NCI-H446 treated with DMSO at 0.1 percent for 48 hours (cell line): ENCODE data around the gene KRT78.

Experiments used
- DNase-seq: peaks from one replicate; lab custom pipeline; 2025; lab: John Stamatoyannopoulos, UW

The KRT78 gene

DNA sequence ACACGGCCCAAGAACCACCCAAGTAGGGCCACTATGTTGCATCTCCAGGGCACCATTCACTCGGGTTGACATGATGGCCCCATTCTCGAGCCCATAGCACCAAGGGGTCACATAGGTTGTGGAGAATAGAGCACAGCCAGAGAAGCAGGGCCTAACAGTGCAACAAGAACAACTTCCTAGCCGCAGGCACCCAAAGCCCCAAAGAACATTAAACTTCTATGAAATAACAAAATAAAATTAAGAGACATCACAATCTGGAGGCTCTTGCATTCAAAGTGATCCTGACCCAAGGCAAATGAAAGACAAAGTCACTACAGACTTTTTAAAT, 36.8 kb downstream of the KRT78 start:
- DNase-seq, result no peak

DNA sequence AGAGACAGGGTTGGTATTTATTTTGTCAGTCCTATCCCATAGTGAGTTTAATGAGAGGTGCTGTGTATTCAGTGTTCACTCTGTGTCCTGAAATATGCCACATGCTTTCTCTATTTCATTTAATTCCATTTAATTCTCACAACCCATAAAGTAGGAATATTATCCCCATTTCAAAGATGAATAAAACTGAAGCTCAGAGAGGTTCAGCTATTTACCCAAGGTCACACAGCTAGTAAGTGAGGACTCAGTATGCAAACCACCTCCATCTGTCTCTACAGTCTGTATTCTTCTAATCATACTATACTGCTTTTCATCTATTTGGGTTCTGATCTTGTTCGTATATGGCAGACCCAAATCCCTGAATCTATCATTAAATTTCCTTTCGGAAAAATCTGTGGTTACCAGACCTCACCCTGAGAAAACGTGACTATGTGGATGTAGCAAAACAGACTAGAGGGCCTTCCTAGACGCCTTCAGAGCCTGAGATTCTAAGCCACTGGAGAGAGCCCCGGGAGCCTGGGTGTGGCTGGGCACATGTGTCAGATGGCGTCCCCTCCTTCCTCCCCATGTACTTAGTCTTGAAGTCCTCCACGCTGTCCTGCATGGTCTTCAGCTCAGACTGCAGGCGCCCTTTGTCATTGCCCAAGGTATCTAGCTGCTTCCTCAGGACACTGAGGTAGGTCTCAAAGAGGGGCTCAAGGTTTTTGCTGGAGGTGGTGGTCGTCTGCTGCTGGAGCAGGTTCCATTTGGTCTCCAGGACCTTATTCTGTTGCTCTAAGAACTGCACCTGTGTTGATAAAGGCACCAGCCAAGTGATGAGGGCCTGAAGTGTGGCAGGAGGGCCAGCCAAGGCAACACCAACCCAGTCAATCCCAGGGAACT, 37.4 kb downstream of the KRT78 start:
- no peak for DNase-seq

DNA sequence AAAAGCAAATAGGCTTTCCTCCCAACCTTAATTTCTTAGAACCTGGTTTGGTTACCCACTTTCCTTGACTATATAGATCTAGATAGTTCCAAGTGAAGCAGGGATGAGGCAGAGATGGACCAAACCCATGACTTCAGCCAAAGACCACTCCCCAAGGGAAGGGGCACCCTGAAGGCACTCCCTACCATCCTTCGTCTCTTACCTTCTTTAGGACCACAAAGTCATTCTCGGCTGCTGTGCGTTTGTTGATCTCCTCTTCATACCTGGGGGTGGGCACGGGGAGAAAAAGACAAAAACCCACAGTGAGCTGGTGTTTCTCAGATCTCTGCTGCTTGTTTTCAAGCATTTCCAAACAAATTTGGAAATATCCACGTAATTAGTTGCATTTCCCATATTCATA, 38.2 kb downstream of the KRT78 start:
- DNase-seq, result no peak

DNA sequence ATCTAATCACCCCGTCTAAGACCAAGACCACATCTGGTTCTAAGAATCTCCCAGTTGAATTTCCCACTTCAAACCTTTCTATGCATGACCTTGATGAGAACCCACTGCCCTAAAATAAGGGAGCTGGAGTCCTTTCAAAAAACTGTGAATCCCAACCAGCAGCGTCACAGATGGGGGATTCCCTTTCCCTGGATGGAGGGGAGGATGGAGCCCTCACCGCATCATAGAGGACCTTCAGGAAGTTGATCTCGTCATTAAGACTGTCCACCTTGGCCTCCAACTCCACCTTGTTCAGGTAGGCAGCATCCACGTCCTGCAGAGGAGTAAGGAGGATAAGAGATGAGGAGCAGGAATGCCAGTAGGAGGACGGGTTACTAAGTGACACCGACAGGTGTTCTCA, 39.6 kb downstream of the KRT78 start:
- DNase-seq, result no peak

DNA sequence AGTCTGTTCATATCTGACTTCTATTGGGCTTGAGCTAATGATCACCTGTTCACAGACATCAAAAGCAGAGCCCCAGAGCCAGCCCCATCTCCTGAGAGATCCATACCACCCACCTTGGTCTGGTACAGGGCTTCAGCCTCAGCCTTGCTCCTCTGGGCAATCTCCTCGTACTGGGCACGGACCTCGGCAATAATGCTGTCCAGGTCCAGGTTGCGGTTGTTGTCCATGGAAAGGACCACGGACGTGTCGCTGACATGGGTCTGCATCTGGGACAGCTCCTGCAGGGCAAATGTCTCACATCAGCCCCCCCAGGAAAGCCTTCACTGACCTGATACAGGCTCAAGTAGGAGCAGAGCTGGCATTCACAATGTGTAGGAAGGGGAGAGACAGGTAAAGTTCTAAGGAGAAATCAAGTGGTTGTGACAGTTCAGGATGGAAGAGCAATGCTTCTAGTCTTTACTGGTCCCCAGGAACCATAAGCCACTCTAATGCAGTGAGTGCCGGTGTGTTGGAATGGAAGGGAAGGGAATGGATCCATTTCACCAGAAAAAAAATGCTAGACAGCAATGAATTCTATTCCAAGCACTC, 40.1 kb downstream of the KRT78 start:
- DNase-seq, result no peak

DNA sequence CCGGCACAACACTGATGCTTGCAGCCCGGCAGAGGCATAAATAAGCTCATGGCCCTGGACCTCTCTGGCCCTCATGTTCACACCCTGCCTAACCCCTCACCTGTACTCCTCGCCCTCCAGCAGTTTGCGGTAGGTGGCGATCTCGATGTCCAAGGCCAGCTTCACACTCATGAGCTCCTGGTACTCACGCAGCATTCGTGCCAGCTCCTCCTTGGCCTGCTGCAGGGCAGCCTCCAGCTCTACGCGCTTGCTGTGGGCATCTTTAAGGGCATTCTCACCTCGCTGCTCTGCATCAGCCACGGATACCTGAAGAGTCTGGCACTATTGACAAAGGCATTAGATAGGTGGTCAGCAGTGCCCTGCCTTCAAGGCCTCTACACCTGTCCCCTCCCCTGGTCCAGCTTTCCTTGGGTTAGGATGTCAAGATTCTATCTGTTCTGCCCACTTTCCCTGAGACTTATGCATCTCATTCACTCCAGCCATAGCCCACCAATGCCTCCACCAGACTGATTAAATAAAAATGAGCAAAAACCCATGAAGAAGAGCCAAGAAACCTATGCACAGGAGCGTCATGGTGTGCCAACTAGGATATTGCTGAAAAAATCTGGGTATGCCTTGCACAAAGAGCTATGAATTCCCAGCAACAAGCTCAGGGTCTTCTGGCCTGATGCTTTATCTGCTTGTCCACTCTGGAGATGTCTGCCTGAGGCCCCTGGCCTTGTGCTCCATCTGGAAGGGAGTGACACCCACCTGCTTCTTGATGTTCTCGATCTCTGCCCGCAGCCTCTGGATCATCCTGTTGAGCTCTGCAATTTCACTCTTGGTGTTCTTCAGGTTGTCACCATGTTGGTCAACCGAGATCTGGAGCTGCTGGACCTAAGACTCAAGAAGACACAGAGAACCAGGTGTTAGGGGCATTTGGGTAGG, 41.0 kb downstream of the KRT78 start:
- no peak for DNase-seq

DNA sequence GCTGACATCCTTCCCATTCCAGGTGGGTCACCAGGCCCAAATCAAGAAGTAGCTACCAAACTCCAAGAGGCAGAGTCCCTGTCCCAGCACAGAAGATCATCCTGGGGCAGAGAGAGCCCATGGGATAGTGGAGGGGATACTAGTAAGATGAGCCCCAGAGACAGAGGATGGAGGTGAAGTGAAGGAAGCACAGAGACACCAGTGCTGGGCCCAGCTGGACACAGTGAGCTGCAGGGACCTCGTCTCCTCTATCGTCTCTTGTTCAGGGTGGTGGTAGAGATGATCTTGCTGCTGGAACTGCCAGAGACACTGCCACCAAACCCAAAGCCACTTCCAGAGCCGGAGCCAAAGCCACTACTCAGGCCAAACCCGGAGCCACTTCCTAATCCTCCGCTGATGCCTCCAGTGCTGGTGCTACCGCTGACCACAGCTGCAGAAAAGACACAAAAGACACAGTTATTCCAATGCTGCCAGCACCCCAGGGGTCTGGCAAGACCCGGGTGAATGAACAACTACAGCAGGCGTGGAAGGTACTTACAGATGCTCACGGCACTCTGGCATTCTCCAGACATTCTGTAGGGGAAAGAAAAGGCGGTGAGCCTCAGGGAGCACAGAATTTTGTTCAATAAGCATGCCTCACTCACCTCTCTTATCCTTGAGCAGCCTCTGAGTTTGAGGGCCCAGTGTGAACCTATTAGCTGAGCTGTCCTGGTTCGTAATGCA, 41.8 kb downstream of the KRT78 start:
- no peak for DNase-seq

DNA sequence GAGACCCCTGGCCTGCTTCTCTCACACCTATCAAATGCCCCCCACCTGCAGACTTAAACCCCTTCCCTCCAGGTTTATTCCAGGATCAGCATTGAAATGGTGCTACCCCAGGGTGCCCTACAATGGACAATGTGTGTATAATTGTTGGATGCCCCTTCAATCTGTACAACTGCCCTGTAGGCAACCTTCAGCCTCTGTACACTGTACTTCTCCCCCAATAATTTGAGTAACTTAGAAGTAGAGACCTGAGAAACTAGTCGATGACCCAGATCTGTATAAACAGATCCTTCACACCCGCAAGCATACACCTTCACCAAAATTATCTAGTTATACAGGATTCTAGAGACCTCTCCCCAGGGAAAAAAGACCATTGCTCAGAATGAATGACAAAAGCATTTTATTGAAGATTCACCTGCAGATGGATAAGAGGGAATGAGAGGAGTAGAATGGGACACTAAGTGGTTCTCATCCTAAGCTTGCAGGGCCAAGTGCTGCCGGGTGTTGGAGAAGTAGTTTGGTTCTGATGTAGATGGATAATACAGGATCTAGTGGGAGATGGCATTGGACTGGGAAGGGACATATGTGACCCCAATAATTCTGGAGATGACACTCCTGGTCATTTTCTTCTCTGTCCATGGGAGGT, 42.5 kb downstream of the KRT78 start:
- no peak for DNase-seq

DNA sequence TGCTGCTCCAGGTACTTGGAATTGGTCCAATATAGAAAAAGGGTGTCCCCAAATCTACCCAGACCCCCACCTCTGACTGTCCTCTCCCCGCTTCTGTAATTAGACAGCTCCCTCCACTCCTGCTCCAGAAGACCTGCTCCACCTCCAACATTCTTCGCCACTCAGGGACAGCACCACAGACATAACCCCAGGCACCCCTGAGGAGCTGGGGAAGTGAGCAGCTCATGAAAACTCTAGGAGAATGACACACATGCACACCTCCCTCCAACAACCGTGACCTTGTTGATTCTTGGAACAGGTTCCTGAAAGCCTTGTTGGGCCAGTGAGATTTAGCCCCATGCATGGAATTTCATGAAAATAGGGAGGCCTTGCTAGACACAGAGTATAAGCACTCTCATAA, 43.1 kb downstream of the KRT78 start:
- DNase-seq, result no peak

DNA sequence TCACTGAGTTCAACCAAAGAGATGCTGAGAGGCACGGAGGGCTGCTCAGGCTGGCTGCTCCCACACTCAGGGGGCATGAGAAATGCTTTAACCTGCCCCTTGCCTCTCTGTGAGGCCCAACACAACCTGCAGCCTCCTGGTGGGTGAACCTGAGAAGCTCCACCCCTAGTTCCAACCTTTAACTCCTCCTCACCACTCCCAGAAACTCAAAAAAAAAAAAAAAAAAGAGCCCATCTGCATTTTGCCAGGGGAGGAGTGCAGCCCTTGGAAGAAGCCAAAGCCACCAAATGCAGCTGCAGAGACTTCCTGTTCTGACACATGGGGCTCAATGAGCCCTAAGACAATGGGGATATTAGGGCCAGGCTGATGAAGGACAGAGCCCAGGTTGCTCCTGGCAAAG, 43.8 kb downstream of the KRT78 start:
- DNase-seq, result no peak

DNA sequence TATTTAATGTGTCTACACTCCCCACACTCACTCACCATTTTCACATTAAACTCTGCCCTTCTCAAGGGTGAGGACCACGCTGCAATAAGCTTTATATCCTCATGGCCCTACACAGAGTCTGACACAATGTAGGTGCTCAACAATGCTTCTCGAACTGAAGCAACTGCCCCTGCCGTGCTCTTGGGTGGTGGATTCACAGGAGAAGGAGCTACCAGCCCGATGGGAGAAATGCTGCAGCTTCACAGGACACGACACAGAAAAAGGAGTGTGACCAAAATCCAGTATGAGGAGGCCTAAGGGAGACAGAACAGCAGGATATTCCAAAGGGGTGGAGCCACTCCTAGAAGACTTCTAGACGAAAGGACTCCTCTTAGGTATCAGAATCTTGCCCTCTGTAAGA, 46.4 kb downstream of the KRT78 start:
- no peak for DNase-seq

DNA sequence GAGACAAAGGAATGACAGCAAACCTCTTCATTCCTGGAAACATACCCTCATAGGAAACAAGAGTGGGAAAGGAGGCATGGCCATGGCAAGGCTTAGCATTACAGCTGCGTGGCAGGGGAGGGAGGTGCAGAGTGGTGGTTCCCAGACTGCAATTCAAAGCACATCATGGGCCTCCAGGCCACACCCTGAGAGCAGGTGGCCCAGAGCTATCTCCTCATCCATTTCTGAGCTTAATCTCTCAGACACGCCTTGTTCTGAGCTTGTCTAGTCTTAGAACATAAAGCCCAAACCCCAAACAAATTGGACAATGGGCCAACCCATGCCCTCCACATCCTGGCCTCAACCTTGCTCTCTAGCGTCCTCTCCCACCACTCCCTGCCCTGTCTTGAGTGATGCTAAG, 47.0 kb downstream of the KRT78 start:
- no peak for DNase-seq

DNA sequence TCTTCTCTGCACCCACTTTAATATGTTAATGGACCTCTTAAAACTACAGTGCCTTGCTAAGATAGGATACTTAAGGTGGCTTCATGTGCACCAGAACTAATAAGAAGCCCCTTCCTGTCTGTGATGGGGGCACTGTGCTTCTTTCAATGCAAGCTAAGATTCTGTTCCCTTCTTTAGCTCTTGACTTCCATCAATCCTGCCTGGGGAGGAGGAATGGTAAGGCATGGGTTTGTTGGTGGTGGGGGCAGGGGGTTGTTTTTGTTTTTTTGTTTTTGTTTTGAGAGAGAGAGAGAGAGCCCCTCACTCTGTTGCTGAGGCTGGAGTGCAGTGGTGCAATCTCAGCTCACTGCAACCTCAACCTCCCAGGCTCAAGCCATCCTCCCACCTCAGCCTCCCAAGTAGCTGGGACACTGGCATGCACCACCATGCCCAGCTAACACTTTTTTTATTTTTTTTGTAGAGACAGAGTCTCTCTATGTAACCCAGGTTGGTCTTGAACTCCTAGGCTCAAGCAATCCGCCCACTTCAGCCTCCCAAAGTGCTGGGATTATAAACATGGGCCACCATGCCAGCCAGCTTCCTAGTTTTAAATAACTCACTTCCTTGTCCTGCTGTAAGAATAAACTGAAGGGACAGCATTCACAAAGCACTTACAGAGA, 48.4 kb downstream of the KRT78 start:
- DNase-seq, result no peak

DNA sequence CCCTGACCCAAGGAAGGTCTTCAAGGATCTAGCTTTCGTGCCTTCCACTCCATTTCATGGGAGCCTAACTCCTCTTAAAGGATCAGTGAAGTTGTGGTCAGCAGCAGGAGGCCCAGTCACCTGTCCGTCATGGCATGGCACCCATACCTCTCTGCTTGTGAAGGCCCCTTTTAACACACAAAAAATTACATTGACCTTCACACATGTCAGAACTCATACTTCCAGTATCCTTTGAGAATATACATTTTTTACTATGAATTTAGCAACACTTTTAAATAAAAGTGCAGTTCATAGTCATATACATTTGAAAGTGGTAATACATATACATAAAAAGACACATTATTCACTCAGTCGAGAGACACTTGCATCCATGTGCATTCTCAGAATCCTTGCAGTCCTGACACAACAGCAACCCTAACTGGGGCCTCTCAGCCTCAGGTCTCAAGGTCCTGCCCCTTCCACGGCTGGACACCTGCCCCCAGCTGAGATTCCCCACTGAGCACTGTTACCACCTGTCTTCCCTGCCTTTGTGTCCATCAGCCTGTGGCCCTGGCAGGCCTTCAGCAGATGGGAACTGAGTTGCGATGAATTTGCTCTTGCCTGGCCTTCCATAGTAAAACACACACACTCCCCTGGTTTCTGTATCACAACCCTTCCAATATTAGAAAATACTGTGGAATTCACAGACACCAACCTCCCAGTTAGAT, 49.1 kb downstream of the KRT78 start:
- no peak for DNase-seq

DNA sequence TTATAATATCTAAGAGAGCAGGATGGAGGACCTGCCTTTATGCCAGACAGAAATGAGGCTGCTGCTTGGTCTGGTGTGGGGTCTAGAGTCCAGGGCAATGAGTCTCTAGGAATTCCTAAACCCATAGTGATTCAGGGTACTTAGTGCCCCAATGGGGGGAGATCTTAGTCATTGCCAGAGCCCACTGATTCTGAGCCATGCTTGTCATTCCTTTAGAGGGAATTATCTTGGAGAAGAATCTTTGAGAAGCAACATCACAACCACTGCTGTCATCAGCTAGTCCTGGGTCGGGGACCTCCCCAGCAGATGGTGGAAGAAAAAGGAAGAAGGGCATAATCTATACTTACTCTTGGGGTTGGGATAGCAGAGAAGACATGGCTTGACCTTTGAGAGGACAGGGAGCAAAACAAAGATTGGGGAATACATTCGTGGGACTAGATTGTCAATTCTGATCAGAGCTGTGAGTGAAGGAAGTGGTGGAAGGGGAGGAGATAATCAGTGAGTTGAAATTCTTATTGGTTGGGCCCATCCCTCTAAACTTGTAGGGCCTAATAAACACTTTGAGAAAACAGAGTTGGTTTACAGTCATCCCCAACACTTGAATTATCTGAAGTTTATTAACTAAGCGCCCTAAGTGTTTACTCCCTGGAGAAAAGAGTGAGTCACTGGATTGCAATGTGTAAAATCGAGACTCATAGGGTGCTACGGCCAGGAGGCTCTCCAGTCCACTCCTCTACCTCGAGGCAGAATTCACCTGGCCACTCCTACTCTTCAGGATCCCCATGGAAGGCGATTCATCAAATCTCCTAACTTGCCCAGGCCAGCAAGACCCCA, 49.9 kb downstream of the KRT78 start:
- no peak for DNase-seq

DNA sequence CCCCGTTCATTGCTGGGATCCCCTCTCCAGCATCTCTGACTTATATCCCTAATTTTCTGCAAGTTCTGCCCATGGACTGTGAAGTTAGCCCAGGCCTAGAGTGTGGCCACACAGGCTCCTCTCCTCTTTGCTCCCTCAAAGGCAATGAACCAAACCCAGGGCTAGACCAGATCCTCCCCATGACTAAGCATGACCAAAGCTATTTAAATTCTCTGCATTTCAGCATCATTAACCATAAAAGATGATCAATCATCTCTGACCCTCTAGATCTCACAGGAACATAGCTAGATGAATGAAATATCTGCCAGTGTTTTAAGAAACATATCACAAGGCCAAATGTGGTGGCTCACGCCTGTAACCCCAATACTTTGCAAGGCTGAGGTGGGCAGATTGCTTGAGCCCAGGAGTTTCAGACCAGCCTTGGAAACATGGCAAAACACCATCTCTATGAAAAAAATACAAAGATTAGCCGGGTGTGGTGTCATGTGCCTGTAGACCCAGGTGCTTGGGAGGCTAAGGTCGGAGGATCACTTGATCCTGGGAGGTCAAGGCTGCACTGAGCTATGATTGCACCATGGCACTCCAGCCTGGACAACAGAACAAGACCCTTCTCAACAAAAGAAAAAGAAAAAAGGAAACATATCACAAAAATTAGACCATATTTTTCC, 50.7 kb downstream of the KRT78 start:
- DNase-seq, result no peak

DNA sequence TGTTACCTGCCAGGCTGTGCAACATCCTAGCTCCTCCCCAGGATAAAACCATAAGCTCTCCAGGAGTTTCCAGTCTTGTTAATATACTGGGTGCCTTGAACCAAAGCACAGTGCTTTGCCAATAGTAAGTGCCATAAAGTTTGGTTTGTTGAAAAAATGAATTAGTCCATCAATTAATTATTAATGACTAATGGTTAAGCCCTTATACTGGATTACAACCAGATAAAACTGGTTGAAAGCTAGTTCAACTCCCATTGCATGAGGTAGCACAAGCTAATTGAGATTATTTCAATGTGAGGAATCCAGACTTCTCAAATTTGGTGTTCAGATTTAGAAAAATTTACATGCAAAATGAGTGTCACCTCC, 51.3 kb downstream of the KRT78 start:
- no peak for DNase-seq

DNA sequence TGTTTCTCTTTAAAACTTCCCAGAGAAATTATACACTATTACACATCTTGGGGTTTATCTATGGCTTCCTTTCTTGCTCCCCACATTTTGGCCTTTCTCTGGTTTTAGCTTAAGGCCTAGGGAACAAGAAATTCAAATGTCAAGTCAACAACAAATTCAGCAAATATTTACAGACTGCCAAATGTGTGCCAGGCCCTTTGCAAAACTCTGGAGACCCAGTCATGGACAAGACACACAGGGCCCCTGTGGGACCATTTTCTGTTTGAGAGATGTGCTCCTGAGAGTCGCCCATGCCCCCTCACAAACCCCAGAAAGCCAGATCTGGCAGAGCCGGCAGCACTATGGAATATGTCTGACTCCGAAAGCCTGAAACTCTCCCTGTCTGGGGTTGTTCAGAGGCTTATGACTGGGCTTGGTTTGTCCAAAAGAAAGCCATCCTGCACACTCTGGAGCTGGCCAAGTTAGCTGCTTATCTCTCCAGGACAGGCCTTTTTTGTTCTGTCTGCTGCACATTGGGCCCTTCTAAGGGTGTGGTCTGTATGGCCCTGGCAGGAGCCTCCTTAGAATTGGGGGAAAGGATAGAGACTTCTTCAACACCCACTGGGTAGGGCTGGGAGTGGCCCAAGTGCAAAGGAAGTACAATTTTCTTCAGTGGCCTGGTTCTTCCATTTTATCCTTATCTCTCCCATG, 51.8 kb downstream of the KRT78 start:
- DNase-seq, result no peak

DNA sequence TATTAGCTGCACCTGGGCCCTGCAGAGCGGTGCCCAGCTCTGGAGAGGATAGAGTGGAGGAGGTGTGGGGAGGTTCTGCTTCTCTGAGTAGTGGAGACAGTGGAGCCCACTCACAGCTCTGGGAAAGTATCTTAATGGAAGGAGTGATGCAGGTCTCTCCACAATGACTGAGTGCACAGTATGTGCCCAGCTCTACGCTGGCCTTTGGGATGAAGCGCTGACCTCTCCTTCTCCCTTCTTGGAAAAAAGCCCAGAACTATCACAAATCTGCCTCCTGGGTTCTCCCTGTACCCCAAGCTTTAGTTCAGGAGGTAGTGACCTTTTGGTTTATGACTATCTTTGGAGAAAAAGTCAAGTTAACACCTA, 52.4 kb downstream of the KRT78 start:
- no peak for DNase-seq
